ENCODE data around the gene UGCG.

DNA sequence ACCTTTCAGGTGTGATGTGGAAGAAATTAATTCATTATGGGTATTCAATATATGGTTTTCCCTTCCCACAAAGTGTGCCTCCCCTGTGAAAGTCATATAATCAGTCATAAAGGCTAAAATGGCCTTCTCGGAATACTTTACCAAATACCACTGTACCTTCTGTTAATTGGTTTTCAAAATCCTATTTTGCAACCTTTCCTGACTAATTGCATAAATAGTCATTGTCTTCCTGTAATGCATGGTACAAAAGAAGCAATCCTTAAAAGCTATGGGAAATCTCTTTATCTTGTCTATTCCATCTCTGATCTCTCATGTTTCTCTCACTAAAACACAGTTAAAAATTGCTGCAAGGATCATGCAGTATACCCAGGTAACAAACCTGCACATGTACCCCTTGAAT lies 44.3 kb upstream of the UGCG start:
- TF ChIP-seq POLR2AphosphoS5 (IDR thresholded peaks at IDR 0.05; ENCODE audit: insufficient read depth in 1 of 2, low read depth in 1 of 2) (no peak), CTCF (IDR thresholded peaks at IDR 0.05) (no peak), POLR2A (IDR thresholded peaks at IDR 0.05) (no peak)
